Fibroblast of villous mesenchyme (primary cell): Measurements from ENCODE around the gene RASAL2. TPM values are rescaled to one million over a fixed set of nuclear protein-coding genes. Genes with fewer than 3 reads are reported as not detected.

Experiments
- DNase-seq: peaks from one replicate; pipeline ENCODE4 v3.0.0-alpha.2; 2010; ENCODE audit warnings: low read depth
- H3K4me3 ChIP-seq: 2 replicates; pipeline ENCODE4 v1.5.1; 2011; ENCODE audit warnings: low read depth, mild to moderate bottlenecking, low read length
- CTCF ChIP-seq: IDR thresholded peaks from 2 replicates; pipeline ENCODE4 v1.5.1; 2012; ENCODE audit warnings: low read depth, mild to moderate bottlenecking, low read length; ENCODE audit not compliant: insufficient read depth
- total RNA-seq: library from RNA; depleted of rRNA; stranded (reverse); fragments of >200 nt; gene quantifications from 2 replicates; pipeline ENCODE4 v1.2.3, GENCODE V29; 2012

The RASAL2 gene
- total RNA-seq, 1 donor: 40.6 TPM

GRCh38 chr1:178283409-178283808, 189.5 kb downstream of the RASAL2 start:
- no peak overlapping the region for H3K4me3 ChIP-seq
- peak; percentile 78 for DNase-seq
- no peak for TF ChIP-seq CTCF

GRCh38 chr1:178284058-178284457, 190.2 kb downstream of the RASAL2 start:
- H3K4me3 ChIP-seq: no peak overlapping the region
- TF ChIP-seq CTCF: peak; percentile 11
- no peak for DNase-seq

GRCh38 chr1:178291166-178291565, 197.3 kb downstream of the RASAL2 start:
- TF ChIP-seq CTCF: no peak
- no peak for DNase-seq
- H3K4me3 ChIP-seq: no peak overlapping the region

- H3K4me3 ChIP-seq: no peak overlapping the region
- DNase-seq: no peak
- TF ChIP-seq CTCF: no peak
Observed at GRCh38 chr1:178294654-178295053, 200.8 kb downstream of the RASAL2 start.

- no peak for DNase-seq
- TF ChIP-seq CTCF: no peak
- no peak overlapping the region for H3K4me3 ChIP-seq
Observed at GRCh38 chr1:178300352-178300699, 206.4 kb downstream of the RASAL2 start.

GRCh38 chr1:178301141-178301540, 207.2 kb downstream of the RASAL2 start:
- H3K4me3 ChIP-seq: no peak overlapping the region
- DNase-seq: no peak
- TF ChIP-seq CTCF: no peak

- no peak for DNase-seq
- no peak overlapping the region for H3K4me3 ChIP-seq
- no peak for TF ChIP-seq CTCF
Observed at GRCh38 chr1:178307264-178307663, 213.4 kb downstream of the RASAL2 start.
